ACC112 (cell line): Measurements from ENCODE around the gene CELA1.

ENCODE experiments used
- H2AFZ ChIP-seq: fragments of 200-600 bp; sonication (generic); one replicate; pipeline ENCODE4 v1.6.0; 2017; ENCODE audit warnings: antibody characterized with exemption, low read length; ENCODE audit not compliant: unreplicated experiment
- H3K27ac ChIP-seq: fragments of 200-600 bp; sonication (generic); 2 replicates; pipeline ENCODE4 v1.5.1; 2014; ENCODE audit warnings: low read depth, mild to moderate bottlenecking, antibody characterized with exemption, low read length, moderate library complexity
- H3K27me3 ChIP-seq: fragments of 200-600 bp; sonication (generic); 2 replicates; pipeline ENCODE4 v1.6.1; 2014; ENCODE audit warnings: mild to moderate bottlenecking, antibody characterized with exemption, low read length, moderate library complexity, mixed read lengths; ENCODE audit not compliant: insufficient read depth
- H3K36me3 ChIP-seq: fragments of 200-600 bp; sonication (generic); 2 replicates; pipeline ENCODE4 v1.6.1; 2016; ENCODE audit warnings: mild to moderate bottlenecking, antibody characterized with exemption, low read length, moderate library complexity, mixed read lengths; ENCODE audit not compliant: insufficient read depth
- H3K4me1 ChIP-seq: fragments of 200-600 bp; sonication (generic); one replicate; pipeline ENCODE4 v1.6.1; 2016; ENCODE audit warnings: low read length, mixed read lengths; ENCODE audit not compliant: insufficient read depth, unreplicated experiment, control insufficient read depth
- H3K4me3 ChIP-seq: fragments of 200-600 bp; sonication (generic); 2 replicates; pipeline ENCODE4 v1.5.1; 2014; ENCODE audit warnings: mild to moderate bottlenecking, low read depth, low read length
- H3K79me2 ChIP-seq: fragments of 200-600 bp; sonication (generic); one replicate; pipeline ENCODE4 v1.6.0; 2016; ENCODE audit warnings: low read length; ENCODE audit not compliant: control insufficient read depth, unreplicated experiment, insufficient read depth

The CELA1 gene

DNA sequence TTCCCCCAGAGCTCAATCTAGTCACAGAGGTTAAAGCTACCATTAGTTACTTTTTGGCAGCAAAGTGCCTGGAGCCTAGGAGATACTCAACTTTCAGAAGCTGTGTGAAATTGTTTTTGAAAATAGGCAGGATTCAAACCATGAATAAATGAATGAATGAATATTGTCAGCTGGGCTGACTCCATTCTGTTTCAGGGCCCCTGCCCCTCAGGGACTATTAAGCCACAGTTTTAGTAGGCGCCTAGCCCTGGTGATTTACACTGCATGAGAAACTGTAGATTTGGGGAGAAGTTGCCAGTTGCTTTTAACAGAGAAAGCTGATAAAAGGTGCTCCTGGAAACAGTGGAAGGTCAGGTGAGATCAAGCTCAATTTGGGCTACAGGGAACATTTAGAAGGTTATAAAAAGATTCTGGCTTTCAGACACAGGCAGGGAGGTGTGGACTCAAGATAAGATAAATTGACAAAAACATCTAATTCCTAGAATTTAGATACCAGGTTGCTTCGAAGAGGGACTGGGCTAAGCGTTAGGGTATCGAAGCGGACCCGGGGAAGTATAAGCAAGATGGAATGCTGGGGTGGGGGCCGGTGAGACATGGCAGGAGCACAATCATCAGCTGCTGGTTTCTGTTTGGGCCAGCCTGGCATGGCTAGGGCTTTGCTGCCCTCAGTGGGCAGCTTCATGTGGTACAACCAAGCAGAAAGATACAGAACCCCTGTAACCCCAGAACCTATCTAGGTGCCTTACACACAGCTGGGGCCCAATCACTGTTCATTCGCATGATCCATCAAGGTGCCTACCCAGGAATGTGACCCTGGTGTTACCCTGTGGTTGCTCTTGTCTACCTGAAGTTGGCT is 14.9 kb upstream of the CELA1 start:
- H3K27me3 ChIP-seq: no peaks in the 10 kb centered on the region
- no peaks in the 10 kb centered on the region for H3K4me1 ChIP-seq
- H3K27ac ChIP-seq: no peak overlapping the region
- H3K79me2 ChIP-seq: no peaks in the 10 kb centered on the region
- no peak overlapping the region for H3K4me3 ChIP-seq
- no peak overlapping the region for H2AFZ ChIP-seq
- no peaks in the 10 kb centered on the region for H3K36me3 ChIP-seq

DNA sequence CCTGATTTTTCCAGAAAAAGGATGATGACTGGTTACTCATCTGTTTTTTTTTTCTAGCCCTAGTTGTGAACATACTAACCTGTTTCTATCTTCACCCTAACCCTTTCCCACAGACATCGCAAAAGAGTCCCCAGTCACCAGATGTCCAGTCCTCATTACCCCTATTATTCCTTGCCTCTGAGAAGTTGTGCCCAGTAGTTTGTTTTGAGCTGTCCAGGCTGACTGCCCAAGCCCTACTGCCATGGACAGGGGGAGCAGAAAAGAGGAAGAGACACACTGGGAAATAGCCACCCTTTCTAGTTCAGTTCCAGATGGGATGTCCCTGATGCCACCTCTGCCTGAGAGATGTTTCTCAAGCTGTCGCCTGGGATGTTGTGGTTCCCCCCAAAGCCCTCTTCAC is 13.8 kb upstream of the CELA1 start:
- Histone ChIP-seq H3K4me3 (no peak overlapping the region), H3K79me2 (no peaks in the 10 kb centered on the region), H3K27ac (no peak overlapping the region), H3K4me1 (no peaks in the 10 kb centered on the region), H2AFZ (no peak overlapping the region), H3K27me3 (no peaks in the 10 kb centered on the region), H3K36me3 (no peaks in the 10 kb centered on the region)

DNA sequence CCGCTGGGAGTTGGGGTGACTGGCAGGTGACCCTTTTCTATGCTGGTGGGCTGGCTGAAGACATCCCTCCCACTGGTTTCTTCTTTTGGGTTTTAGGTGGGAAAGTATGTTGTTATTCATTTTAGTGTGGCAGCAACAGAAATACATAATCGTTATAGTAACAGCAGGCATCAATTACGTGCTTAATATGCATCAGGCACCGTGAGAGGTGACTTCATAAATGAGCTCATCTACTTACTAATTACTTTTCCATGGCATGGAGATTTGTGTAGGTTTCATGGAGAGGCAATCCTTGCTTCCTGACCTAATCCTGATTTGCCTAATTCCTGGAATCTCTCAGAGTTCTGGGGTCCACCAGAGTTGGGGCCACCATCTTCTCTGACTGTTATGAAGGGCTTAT is 13.4 kb upstream of the CELA1 start:
- Histone ChIP-seq H3K4me1 (no peaks in the 10 kb centered on the region), H3K36me3 (no peaks in the 10 kb centered on the region), H3K27me3 (no peaks in the 10 kb centered on the region), H2AFZ (no peak overlapping the region), H3K4me3 (no peak overlapping the region), H3K79me2 (no peaks in the 10 kb centered on the region), H3K27ac (no peak overlapping the region)

DNA sequence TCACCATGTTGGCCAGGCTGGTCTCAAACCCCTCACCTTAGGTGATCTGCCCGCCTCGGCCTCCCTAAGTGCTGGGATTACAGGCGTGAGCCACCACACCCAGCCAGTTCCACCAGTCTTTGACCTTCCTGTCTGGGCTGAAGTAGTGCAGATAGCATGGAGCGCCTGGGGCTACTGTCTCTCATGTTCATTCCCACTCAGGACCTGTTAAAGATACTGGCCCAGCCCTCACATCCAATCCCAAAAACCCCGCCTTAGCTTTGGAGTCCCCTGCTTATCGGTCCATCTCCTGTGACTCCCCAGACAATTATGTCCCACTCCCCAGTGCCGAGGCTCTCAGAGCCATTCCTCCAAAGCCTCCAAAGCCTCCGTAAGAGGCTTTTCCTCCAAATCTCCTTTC is 12.0 kb upstream of the CELA1 start:
- Histone ChIP-seq H2AFZ (no peak overlapping the region), H3K36me3 (no peaks in the 10 kb centered on the region)

DNA sequence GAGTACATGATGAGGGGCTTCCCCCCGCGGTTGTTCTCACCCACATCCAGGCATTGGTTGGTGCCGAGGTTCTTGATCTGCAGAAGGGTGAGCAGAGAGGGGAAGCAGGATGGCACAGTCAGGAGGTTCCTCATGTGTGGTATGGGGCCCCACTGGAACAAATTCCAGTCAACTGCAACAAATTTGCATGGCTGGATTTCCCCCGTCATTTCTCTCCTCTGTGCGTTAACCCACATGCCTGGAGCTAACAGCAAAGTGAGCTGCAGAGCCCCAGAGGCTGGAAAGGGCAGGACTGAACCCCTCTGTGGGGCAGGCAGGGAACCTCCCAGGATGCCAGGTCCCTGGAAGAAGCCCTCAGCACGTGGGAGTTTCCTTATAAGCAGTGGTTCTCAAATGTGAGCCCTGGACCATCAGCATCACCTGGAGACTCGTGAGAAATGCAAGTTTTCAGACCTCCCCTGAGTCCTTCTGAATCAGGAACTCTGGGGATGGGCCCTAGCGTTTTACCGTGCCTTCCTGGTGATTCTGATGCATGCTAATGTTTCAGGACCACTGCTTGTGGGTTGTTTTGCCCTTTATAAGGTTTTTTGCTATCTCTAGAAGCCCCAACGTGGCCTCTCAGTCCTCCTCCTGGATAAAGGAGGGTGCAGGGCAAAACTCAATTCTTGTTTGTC is 11.0 kb upstream of the CELA1 start:
- Histone ChIP-seq H2AFZ (no peak overlapping the region), H3K4me1 (no peaks in the 10 kb centered on the region), H3K4me3 (no peak overlapping the region), H3K36me3 (no peaks in the 10 kb centered on the region), H3K27ac (no peak overlapping the region), H3K79me2 (no peaks in the 10 kb centered on the region), H3K27me3 (no peaks in the 10 kb centered on the region)

More for the DNA sequence above, 12.0 kb upstream of the CELA1 start:
- H3K4me3 ChIP-seq: no peak overlapping the region
- no peak overlapping the region for H3K27ac ChIP-seq
- H3K79me2 ChIP-seq: no peaks in the 10 kb centered on the region
- H3K27me3 ChIP-seq: no peaks in the 10 kb centered on the region
- H3K4me1 ChIP-seq: no peaks in the 10 kb centered on the region

DNA sequence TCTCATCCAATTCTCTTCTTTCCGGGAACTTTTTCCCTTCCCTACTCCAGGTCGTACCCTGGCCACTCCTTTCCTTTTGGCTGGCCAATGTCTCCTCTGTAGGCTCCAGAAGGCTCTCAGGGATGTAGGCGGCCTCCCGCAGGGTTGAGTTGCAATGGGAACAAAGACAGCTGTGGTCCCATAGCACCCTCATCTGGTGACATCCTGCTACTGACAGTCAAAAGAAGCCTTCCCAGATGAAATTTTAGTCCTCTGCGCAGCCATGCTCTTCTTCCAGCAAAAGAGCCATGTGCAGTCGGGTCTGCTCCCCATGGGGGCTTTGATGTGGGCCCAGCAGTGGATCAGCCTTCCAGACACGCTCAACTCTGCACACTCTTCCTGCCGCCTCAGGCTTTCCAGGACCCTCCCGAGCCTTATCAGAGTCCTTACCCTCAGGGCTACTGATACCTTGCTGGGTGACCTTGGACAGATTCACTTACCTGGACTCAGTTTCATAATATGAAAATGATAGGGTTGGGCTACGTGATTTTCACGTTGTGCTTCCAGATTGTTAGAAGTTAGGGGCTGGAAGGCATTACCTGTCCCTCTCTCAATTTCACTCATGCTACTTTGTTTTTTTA is 5.5 kb upstream of the CELA1 start:
- Histone ChIP-seq H3K36me3 (no peaks in the 10 kb centered on the region), H3K27me3 (no peaks in the 10 kb centered on the region), H2AFZ (no peak overlapping the region), H3K4me1 (no peaks in the 10 kb centered on the region), H3K27ac (no peak overlapping the region), H3K79me2 (no peaks in the 10 kb centered on the region), H3K4me3 (no peak overlapping the region)

DNA sequence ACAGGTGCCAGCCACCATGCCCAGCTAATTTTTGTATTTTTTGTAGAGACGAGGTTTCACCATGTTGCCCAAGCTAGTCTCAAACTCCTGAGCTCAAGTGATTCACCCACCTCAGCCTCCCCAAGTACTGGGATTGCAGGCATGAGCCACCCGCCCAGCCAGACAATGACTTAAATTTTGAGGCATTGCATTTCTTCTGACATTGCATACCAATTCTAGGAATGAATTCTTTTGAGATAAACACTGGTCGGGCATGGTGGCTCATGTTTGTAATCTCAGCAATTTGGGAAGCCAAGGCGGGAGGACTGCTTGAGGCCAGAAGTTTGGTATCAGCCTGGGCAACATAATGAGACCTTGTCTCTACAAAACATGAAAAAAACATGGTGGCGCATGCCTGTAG is 2.5 kb upstream of the CELA1 start:
- Histone ChIP-seq H3K4me3 (no peak overlapping the region), H3K27me3 (no peaks in the 10 kb centered on the region), H3K36me3 (no peaks in the 10 kb centered on the region), H3K4me1 (peaks cover 11% of the 10 kb centered on the region), H3K27ac (no peak overlapping the region), H3K79me2 (no peaks in the 10 kb centered on the region), H2AFZ (no peak overlapping the region)

DNA sequence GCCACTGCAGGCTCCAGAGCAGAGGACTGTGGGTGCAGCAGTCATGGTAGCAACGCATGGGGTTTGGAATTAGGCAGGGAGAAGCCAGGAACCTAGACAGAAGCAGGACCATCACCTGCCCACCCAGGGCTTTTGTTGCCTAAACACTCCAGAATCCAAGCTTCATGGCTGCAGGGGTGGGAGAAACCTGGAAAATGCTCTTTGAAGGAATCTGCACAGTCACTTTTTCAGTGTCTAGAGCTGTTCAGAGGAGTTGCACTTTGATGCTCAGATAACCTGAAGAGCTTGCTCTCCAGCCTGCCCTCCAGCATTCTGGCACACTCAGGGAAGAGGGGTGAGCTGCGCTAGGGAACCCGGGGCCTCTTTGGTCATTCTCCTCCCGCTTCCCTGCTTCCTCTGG is 1.6 kb upstream of the CELA1 start:
- Histone ChIP-seq H3K27me3 (no peaks in the 10 kb centered on the region), H3K4me3 (no peak overlapping the region), H3K79me2 (no peaks in the 10 kb centered on the region), H3K36me3 (no peaks in the 10 kb centered on the region), H3K4me1 (peaks cover 11% of the 10 kb centered on the region), H3K27ac (no peak overlapping the region), H2AFZ (no peak overlapping the region)

DNA sequence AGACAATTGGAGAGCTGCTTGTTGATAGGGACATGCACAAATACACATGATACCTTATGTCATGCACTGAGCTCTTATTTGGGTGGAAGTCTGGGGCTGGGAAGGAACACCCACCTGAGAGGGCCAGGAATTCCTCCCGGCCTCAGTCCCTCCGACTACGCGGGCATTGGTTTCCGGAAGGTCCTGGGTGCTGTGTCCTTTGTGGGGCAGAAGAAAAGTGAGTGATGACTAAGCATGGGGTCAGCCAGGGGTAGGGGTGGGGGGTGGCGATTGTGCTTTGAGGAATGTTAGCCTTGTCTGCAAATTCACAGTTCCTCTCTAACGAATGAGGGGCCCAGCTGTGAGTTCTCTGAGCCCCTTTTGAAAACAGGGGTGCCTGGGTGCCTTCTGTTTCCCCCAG is 798 bp downstream of the CELA1 start:
- H2AFZ ChIP-seq: no peak overlapping the region

DNA sequence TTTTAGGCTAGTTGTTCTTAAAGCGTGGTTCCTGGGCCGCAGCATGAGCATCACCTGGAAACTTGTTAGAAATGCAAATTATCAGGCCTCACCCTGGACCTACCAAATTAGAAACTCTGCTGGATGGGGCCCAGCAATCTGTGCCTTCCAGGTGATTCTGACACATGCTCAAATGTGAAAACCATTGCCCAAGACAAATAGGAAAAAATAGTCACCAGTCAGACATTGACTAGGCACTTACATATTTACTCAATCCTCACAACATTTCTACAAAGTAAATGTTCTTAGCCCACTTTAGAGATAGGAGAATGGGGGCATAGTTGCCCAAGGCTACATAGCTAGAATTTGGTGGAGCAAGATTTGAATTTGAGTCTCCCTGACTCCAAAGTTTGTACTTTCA is 3.3 kb downstream of the CELA1 start:
- Histone ChIP-seq H3K79me2 (no peaks in the 10 kb centered on the region), H3K4me1 (peaks cover 11% of the 10 kb centered on the region), H3K36me3 (no peaks in the 10 kb centered on the region), H3K4me3 (no peak overlapping the region), H3K27ac (no peak overlapping the region), H3K27me3 (no peaks in the 10 kb centered on the region), H2AFZ (no peak overlapping the region)

More for the DNA sequence above, 798 bp downstream of the CELA1 start:
- no peaks in the 10 kb centered on the region for H3K79me2 ChIP-seq
- H3K27me3 ChIP-seq: no peaks in the 10 kb centered on the region
- H3K36me3 ChIP-seq: no peaks in the 10 kb centered on the region
- peaks cover 11% of the 10 kb centered on the region for H3K4me1 ChIP-seq
- no peak overlapping the region for H3K27ac ChIP-seq
- no peak overlapping the region for H3K4me3 ChIP-seq
